ENCODE measurements around the gene WRAP73. TPM values are rescaled to one million over a fixed set of nuclear protein-coding genes. Genes with fewer than 3 reads are reported as not detected.
"Not testable (repeated sequence)": the region's sequence is repeated elsewhere in the genome, so short reads cannot be mapped to it uniquely, and the experiment has no call there.

Gene WRAP73
- total RNA-seq, 1 donor from 2014 or later = 21.8 TPM

DNA sequence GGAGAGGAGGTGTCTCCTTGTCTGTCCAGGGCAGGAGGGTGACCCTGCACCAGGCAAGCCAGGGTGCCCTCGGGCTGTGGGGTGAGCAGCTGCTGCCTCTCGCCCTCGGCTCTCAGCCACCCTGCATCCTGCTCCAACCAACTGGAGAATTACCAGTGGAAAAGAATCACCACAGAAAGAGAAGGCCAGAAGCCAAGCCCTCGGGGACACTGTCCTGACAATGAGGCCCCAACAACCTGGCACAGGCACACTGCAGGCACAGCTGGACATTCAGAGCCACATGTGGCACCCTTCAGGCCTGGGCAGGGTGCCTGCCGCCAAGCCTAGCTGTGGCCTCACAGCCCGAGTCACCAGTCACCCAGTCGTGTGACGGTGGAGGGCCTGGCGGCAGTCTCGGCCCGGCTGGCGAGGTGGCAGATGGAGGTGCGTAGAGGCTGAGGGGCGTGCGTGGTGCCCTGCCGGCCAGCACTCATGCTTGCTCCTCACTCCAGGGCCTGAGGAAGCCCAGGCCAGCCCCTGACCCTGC is 50.6 kb downstream of the WRAP73 start:
- DNase-seq (ENCODE audit: low read depth) = no peak

DNA sequence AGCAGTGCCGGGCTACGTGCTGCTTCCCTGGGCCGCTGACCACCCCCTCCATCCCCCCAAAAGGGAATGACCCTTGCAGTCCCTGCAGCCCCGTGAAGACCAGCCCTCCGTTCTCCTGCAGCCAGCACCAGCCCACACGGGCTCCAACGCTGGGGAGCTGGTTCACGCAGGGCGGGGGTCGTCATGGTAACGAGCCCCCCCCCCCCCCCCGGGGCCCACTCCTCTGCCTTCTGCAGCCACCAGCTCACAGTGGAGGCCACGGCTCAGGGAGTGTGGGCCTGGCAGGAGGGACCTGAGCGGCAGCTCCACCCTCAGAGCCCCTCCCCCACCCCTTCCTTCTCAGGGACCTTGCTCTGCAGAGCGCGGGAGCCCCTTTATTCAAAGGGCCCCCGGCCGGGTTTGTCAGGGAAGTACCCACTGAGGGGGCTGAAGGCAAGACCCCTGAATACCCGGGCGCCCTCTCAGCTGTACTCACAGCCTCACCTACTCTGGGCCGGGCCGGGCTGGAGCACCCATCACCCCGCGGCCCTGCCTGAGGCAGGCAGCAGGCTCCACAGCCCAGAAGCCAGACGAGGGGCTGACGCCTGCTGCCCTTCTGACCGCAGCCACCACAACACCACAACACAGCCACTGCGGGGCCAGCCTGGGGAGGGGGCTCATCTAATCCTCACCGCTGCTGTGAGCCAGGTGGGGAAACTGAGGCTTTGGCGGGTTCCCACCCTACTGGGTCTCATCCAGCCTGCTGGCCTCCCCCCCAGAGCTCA is 51.2 kb downstream of the WRAP73 start:
- DNase-seq (ENCODE audit: low read depth) = no peak

DNA sequence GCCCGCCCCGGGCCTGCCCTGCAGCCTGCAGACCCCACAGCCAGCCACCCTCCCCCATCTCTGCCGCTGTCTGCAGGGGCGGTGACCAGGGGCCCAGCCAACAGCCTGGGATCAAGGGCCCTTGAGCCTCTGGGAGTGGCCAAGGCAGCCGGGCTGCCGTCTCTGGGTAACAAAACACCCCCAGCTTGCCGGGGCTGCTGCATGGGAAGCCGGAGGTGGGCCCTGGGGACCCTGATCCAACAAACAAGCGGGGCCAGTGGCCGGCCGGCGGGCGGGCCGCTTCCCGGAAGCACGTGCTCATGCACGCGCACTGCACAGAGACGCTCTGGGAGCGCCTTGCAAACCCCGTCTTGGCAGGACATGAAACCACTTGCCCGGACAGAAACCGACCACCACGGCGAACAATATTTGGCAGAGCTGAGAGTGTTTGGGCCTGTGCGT is 51.8 kb downstream of the WRAP73 start:
- no peak for DNase-seq (ENCODE audit: low read depth)

DNA sequence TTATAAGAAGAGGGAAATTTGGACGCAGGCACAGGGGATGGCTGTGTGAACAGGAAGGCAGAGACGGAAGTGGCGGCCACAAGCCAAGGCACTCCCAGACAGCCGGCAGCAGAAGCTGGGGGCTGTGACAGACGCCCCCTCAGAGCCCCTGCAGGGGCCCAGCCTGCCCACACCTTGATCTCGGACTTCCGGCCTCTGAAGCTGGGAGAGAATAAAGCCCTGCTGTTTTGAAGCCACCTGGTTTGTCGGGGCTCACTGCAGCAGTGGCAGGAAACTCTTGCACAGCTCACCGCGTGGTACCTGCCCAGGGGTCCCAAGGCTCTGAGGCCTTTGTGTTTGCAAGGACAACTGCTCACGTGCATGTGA is 52.3 kb downstream of the WRAP73 start:
- no peak for DNase-seq (ENCODE audit: low read depth)

DNA sequence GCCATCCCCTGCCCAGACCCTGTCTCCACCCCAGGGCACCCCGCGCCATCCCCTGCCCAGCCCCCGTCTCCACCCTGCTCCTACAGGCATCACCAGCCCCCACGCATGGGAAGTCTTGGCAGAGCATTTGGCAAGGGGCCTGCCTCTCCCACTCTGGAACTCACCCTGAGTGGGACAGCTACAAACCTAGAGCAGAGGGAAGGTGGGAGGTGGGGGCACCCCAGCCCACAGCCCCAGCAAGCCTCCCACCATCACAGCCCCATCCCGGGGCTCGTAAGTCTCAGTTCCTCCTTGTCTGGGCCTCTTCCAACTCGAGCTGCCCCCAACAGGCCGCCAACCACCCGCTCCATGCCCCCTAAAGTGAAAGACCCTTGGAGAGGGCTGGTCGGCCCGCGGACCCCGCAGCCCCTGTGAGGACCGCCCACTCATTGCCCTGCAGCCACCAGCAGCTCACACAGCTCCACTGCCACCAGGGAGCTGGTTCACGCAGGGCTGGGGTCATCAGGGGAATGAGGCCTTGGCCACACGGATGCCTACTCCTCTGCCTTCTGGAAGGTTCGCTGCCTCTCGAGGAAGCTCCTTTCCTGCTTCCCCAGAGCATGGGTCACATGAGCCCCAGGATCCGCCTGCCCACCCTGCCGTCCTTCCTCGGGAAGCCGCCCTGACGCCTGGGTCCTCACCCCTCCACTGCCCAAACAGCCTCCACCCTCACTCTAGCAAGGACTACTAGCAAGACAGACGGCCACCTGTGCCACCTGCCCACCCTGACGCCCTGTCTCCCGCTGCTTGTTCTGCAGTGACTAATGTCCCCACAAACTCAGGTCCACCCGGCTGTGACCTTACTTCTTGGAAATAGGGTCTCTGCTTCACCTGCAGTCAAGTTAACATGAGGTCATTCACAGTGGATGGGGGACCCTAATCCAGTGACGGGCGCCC is 53.0 kb downstream of the WRAP73 start:
- DNase-seq (ENCODE audit: low read depth) = no peak

DNA sequence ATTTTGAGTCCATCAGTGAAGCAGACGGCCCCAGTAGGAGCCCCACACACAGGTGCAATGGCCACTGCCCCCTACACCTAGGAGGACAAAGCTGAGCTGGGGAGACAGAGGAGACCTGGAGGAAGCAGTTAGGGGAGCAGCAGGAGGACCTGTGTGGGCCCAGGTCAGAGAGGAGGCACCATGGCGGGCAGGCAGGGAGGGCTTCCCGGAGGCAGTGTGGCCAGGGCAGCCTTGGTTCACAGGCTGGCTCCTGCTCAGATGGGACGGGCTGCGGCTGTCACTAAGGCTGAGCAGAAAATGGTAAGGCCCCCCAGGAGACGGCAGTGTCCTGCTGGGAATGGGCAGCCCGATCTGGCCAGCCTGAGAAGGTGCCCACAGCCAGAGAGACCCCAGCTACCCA is 54.0 kb downstream of the WRAP73 start:
- no peak for DNase-seq (ENCODE audit: low read depth)

DNA sequence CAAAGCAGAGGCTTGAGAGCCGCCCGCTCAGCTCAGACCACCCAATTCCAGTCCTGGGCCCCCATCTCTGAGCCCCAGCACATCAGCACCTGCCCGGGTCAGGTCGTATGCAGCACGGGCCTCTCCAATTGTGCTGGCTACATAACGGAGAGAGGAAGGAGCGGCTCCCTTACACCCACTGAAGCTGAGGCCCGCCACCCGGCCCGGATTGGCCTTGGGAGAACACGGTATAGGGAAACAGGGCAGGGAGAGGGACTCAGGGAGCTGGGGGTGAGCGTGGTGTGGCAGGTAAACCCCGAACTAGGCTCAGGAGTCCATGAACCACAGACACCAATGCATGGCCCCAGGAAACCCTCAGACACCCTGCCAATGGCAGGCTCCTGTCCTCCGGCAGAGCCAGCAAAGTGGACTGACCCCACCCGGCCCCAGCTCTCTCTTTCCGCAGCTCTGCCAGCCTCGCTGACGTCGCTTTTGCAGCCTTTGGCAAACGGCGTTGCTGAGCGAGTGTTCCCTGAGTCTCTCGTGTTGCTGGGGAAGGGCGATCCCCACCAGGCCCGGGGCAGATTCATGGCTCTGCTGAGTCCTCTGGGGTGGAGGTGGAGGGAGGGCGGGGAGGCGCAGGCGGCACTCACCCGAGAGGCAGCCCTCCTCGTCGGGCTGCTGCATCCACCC is 55.1 kb downstream of the WRAP73 start:
- no peak for DNase-seq (ENCODE audit: low read depth)

DNA sequence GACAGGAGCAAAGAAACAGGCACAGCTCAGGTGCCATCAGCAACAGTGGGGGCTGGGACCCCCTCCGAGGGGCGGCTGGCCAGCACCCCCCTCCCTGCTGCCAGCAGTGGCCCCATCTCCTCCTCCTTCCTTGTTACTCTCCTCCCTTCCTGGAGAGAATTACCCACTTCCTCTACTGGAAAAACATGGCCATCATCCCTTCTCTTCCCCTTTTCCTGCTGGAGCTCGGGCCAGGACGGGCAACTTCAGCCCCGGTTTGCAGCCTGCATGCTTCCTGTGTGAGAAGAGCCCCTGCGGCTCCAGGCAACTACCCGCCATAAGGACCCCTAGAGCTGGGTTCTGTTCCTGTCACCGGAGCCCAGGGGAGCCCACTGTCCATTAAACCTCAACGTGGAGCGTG is 56.2 kb downstream of the WRAP73 start:
- DNase-seq (ENCODE audit: low read depth) = no peak

DNA sequence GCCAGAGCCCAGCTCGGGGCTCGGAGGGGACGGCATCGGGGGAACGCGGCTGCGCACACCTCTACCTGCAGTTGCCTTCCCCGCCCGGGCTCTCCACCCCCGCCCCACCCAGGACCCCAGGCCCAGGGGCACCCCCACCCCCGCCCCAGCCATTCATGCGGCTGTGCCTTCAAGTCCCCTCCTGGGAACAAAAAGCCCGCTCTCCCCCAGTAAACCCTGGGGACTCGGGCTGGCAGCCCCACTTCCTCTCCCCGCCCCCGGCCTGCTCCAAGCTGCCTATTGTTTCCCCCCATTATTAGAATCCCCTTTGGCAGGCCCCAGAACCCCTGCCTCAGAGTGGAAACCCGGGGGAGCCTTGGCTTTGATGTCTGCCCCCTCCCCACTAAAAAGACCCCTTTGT is 56.6 kb downstream of the WRAP73 start:
- no peak for DNase-seq (ENCODE audit: low read depth)

DNA sequence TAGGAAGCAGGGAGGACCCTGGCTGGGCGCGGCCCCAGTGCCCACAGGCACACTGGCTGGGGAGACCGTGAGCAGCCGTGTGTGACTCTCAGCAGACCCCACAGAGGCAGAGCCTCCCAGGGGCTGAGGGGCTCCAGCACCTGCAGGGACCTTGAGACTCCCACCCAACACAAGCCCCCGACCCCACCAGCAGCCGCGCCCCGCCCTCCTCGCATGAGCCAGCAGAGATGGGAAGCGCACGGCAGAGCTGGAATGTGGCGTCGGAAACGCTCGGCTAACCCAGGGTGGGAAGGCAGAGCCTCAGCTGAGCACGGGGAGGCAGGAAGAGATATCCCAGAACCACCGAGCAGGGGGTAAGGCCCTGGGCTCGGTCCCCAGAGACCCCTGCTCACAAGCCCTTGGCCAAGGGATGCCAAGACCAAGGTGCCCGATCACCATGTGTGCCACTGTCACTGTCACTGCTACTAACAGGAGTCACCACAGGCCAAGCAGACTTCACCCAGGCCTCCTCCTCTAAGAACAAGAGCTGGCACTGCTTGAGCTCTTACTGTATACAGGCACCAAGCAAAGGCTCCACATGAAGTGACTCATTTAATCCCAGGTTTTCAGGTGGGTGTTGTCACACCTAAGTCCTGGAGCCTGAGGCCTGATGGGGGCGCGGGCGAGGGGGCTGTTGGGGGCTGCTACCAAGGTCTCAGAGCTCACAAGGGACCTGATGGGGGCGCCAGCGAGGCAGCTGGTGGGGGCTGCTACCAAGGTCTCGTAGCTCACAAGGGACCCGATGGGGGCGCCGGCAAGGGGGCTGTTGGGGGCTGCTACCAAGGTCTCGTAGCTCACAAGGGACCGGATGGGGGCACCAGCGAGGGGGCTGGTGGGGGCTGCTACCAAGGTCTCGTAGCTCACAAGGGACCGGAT is 58.7 kb downstream of the WRAP73 start:
- DNase-seq (ENCODE audit: low read depth) = no peak

DNA sequence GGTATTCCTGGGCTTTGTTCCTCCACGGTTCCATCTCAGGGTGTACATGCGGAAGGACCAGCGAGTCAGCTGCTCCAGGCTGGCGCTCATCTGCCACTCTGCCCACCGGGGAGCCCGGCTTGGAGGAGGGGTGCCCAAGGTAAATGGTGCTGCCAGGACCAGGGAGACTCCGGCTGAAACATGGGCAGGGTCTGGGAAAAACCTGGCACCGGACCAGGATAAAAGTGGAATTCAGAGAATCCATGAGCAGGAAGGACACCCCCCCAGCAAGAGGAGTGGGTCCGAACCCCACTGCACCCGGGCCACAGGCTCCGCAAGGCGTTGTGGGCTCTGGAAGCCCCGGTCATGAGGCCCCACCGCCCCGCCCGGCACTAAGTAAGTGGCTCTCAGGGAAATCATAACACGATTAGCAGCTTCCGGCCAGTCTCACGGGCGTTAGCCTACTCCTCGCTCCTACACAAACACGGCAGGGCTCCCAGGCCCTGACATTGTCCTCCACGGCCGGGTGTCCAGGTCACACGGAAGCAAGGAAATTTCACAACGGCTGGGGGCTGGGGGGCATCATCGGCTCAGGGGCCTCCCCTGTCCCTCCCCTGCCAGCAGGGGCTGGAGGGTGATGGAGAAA is 59.7 kb downstream of the WRAP73 start:
- DNase-seq (ENCODE audit: low read depth) = no peak

DNA sequence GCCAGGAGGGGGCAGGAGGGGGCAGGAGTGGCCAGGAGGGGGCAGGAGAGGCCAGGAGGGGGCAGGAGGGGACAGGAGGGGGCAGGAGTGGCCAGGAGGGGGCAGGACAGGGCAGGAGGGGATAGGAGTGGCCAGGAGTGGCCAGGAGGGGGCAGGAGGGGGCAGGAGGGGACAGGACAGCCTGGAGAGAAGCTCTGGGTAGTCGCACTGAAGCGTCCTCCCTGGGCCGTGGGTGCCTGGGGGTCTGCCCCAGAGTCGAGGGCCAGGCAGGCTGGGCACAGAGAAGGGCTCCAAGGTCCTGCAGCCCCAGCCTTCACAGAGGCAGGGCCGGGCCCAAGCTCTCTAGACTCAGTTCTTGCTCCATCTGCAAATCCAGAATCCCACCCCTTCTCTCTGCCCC is 61.5 kb downstream of the WRAP73 start:
- DNase-seq (ENCODE audit: low read depth) = no peak

DNA sequence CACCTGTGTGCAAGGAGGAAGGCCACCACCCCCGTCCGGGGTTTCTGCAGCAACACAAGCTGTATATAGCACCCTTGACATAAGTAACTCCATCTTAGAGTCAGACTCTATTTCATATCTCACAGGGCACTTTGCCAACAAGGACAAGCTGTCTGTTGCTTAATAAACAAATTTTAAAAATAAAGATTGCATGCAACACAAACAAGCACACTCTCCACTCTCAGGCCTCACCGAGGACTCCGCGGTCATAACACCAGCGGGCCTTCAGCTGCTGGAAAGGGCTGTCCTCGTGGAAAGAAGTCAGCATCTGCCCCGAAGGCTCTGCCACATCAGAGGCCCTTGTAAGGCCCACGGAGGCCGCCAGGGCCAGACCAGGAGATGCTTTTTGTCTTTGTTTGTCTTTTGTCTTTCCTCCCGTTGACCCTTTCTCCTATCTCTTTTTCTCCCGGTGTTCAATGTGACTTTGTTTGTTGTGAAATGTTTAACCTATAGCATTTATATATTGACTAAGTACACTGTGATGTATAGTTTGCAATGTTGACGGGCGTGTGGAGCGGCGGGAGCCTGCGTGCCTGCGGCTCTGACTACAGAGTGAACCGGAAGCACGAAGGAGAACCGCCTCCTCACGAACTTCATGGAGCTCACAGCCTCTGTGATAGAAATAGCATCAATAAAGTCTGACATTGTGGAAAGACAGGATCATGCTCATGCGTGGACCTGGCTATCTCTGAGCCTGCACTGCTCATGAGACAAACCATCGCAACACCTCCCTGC is 62.7 kb downstream of the WRAP73 start:
- no peak for DNase-seq (ENCODE audit: low read depth)

DNA sequence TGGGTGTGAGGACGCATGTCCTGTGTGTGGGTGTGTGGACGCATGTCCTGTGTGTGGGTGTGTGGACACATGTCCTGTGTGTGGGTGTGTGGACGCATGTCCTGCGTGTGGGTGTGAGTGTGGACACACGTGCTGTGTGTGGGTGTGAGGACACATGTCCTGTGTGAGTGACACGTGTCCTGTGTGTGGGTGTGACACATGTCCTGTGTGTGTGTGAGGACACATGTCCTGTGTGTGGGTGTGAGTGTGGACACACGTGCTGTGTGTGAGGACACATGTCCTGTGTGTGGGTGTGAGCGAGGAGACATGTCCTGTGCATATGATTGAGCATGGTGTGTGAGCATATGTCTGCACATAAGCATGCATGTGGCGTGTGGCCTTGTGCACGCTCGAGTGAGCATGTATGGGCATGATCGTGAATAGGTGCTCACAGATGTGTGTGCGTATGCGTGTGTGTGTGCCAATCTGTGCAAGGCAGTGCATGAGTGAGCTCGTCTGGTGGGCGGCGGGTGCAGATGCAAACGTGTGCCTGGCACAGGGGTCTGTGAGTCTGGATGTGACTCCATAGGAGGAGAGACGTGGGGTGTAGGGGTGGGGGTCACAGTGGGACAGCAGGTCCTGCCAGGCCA is 63.8 kb downstream of the WRAP73 start:
- DNase-seq (ENCODE audit: low read depth) = no peak

DNA sequence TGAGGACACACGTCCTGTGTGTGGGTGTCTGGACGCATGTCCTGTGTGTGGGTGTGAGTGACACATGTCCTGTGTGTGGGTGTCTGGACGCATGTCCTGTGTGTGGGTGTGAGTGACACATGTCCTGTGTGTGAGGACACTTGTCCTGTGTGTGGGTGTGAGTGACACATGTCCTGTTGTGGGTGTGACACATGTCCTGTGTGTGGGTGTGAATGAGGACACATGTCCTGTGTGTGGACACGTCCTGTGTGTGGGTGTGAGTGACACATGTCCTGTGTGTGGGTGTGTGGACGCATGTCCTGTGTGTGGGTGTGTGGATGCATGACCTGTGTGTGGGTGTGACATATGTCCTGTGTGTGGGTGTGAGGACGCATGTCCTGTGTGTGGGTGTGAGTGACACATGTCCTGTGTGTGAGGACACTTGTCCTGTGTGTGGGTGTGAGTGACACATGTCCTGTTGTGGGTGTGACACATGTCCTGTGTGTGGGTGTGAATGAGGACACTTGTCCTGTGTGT is 64.5 kb downstream of the WRAP73 start:
- DNase-seq (ENCODE audit: low read depth) = not testable (repeated sequence)

DNA sequence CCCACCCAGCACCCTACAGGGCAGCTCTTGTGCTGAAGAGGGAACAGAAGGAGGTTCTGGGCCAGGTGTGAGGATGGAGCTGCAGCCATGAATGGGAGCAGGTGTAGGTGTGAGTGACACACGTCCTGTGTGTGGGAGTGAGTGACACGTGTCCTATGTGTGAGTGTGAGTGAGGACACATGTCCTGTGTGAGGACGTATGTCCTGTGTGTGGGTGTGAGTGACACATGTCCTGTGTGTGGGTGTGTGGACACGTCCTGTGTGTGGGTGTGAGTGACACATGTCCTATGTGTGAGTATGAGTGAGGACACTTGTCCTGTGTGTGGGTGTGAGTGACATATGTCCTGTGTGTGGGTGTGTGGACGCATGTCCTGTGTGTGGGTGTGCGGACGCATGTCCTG is 65.0 kb downstream of the WRAP73 start:
- no peak for DNase-seq (ENCODE audit: low read depth)

DNA sequence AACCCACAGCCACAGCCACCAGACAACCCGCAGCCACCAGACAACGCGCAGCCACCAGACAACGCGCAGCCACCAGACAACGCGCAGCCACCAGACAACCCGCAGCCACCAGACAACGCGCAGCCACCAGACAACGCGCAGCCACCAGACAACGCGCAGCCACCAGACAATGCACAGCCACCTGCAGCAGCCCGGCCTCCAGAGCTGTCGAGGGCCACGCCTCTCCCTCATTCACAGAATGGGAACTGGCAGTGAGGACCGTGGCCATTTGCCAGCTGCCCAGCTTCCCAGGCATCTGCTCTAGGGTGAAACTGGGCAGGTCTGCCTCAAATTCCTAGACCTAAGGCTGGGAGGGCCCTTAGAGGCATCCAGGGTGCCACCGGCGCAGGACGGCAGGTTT is 66.2 kb downstream of the WRAP73 start:
- not testable (repeated sequence) for DNase-seq (ENCODE audit: low read depth)

DNA sequence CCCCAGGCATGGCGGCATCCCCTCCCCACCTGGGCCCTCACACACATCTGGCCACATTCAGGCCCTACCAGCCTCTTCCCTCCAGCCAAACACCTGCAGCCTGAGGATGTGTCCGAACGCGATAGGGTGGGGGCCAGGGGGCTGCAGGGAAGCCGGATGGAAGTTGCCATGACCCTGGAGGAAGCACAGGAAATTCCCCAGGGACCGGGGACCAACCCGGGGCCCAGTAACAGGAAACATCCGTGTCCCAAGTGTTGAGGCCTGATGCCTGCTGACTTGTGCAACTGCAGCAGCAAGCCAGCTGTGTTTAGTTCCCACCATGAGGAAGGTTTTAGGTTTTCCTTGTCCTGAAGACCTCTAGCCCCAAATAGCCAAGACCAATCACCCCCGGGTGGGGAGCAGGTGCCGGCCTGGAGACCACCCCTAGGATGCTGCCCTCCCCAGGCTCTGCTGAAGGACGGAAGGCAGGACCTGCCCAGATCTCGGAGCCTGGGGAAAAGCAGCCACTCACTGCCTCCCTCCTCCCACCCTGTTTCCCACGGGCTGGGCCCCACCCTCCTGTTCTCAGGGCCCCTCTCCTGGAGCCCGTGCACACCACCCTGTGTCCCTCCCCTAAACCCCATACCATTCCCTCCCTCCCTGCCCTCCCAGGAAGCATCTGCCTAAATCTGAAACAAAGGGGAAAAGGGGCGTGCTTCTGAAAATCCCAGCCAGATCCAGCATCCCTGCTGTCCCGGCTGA is 68.4 kb downstream of the WRAP73 start:
- no peak for DNase-seq (ENCODE audit: low read depth)

All from renal cortical epithelial cell (primary cell).